ENCODE results near the gene KBTBD2. TPM values are rescaled to one million over a fixed set of nuclear protein-coding genes. Genes with fewer than 3 reads are reported as not detected.
"Not testable (repeated sequence)": the region's sequence is repeated elsewhere in the genome, so short reads cannot be mapped to it uniquely, and the experiment has no call there.

KBTBD2 gene
- total RNA-seq, 1 experiment from 2014 or later, result 23.4 TPM

- not testable (repeated sequence) for H3K9me3 ChIP-seq, H3K36me3 ChIP-seq, H3K4me3 ChIP-seq, H3K27me3 ChIP-seq, DNase-seq
Observed at GRCh38 chr7:32828996-32829752, 62.4 kb downstream of the KBTBD2 start.

Other genes starting within 250 kb of the KBTBD2 start
- 170 TPM in 2 replicates for gene FKBP9, start 65.7 kb upstream of the KBTBD2 start, total RNA-seq (2014; rRNA removed; shearing (Covaris generic); ENCODE audit: low replicate concordance)
- gene NT5C3A, start 171.0 kb upstream of the KBTBD2 start, total RNA-seq (2014; rRNA removed; shearing (Covaris generic); ENCODE audit: low replicate concordance), result 27.8 and 34.2 TPM in 2 replicates
- 19.2 and 23.3 TPM in 2 replicates for gene RP9, start 217.6 kb upstream of the KBTBD2 start, total RNA-seq (2014; rRNA removed; shearing (Covaris generic); ENCODE audit: low replicate concordance)
- 25.7 and 31.4 TPM in 2 replicates for gene BBS9, start 237.8 kb upstream of the KBTBD2 start, total RNA-seq (2014; rRNA removed; shearing (Covaris generic); ENCODE audit: low replicate concordance)